Activated CD8-positive, alpha-beta memory T cell treated with anti-CD3 and anti-CD28 coated beads, Interleukin-2, amount 50 U/mL, for 24 hours (primary cell): Measurements from ENCODE around the gene PIGM.

ENCODE experiments used
- DNase-seq: peaks from one replicate; pipeline ENCODE4 v3.0.0-alpha.2; 2020; ENCODE audit errors: extremely low read depth

Gene PIGM

GRCh38 chr1:159989581-159989980, 42.2 kb downstream of the PIGM start:
- no peak for DNase-seq

GRCh38 chr1:159988006-159988405, 43.8 kb downstream of the PIGM start:
- DNase-seq, result no peak

GRCh38 chr1:159987186-159987585, 44.6 kb downstream of the PIGM start:
- DNase-seq, result no peak

GRCh38 chr1:159986531-159986930, 45.3 kb downstream of the PIGM start:
- DNase-seq, result no peak

- no peak for DNase-seq
Measured at GRCh38 chr1:159986093-159986492, 45.7 kb downstream of the PIGM start.

- no peak for DNase-seq
Measured at GRCh38 chr1:159985473-159985872, 46.3 kb downstream of the PIGM start.

- DNase-seq, result no peak
Measured at GRCh38 chr1:159983681-159984080, 48.1 kb downstream of the PIGM start.

GRCh38 chr1:159982280-159982679, 49.5 kb downstream of the PIGM start:
- no peak for DNase-seq

GRCh38 chr1:159981351-159982055, 50.3 kb downstream of the PIGM start:
- no peak for DNase-seq

- no peak for DNase-seq
Measured at GRCh38 chr1:159980786-159981185, 51.0 kb downstream of the PIGM start.

GRCh38 chr1:159980076-159980475, 51.7 kb downstream of the PIGM start:
- no peak for DNase-seq

- DNase-seq, result no peak
Measured at GRCh38 chr1:159979257-159979656, 52.5 kb downstream of the PIGM start.

- DNase-seq, result no peak
Measured at GRCh38 chr1:159978107-159978398, 53.7 kb downstream of the PIGM start.

GRCh38 chr1:159977364-159978106, 54.3 kb downstream of the PIGM start:
- DNase-seq, result no peak
